PC-3 (cell line): ENCODE measurements around the gene ATF7IP2. TPM values are rescaled to one million over a fixed set of nuclear protein-coding genes. Genes with fewer than 3 reads are reported as not detected.
"Not testable (repeated sequence)": the region's sequence is repeated elsewhere in the genome, so short reads cannot be mapped to it uniquely, and the experiment has no call there.

Experiments
- ATAC-seq: fragments of 200-7000 bp; cut with Tn5 transposase; 2 replicates; pipeline ENCODE4 v1.9.1; 2020; ENCODE audit warnings: mild to moderate bottlenecking, moderate library complexity
- BruUV-seq: library from RNA; stranded (reverse); fragments of 400-500 nt; replicated peaks from 2 replicates; lab custom pipeline; 2021; lab: Mats Ljungman, UMichigan
- CTCF ChIA-PET: fragments of 300-600 bp; sonication (Branson Sonifier 250); formaldehyde crosslinking; loops from one replicate; lab custom pipeline; 2022; ENCODE audit warnings: antibody characterized with exemption; lab: Charles Lee
- POLR2A ChIA-PET: fragments of 300-600 bp; sonication (Branson Sonifier 250); formaldehyde crosslinking; loops from one replicate; lab custom pipeline; 2022; ENCODE audit warnings: antibody characterized with exemption; ENCODE audit not compliant: unreplicated experiment; lab: Charles Lee
- DNase-seq: peaks from one replicate; pipeline ENCODE4 v3.0.0-alpha.2; 2015
- H2AFZ ChIP-seq: fragments of 300-600 bp; sonication (generic); 2 replicates; pipeline ENCODE4 v1.6.0; 2016; ENCODE audit warnings: antibody characterized with exemption, low read length
- H3F3A ChIP-seq: fragments of 300-600 bp; sonication (generic); one replicate; pipeline ENCODE4 v1.6.0; 2017; ENCODE audit warnings: antibody characterized with exemption, low read length, control low read depth, mild to moderate bottlenecking; ENCODE audit not compliant: unreplicated experiment
- H3K27ac ChIP-seq: fragments of 300-600 bp; sonication (generic); 2 replicates; pipeline ENCODE4 v1.5.1; 2016; ENCODE audit warnings: mild to moderate bottlenecking, low read length
- H3K27me3 ChIP-seq: fragments of 300-600 bp; sonication (generic); 2 replicates; pipeline ENCODE4 v1.6.1; 2016; ENCODE audit warnings: low read length, mixed read lengths
- H3K36me3 ChIP-seq: fragments of 300-600 bp; sonication (generic); 2 replicates; pipeline ENCODE4 v1.6.1; 2016; ENCODE audit warnings: low read depth, mixed run types, low read length, mixed read lengths
- H3K4me1 ChIP-seq: fragments of 300-600 bp; sonication (generic); 2 replicates; pipeline ENCODE4 v1.5.1; 2016; ENCODE audit warnings: low read length; ENCODE audit not compliant: insufficient read depth
- H3K4me2 ChIP-seq: fragments of 300-600 bp; sonication (generic); 2 replicates; pipeline ENCODE4 v1.6.0; 2016; ENCODE audit warnings: low read length
- H3K4me3 ChIP-seq: fragments of 300-600 bp; sonication (generic); 2 replicates; pipeline ENCODE4 v1.5.1; 2016; ENCODE audit warnings: mild to moderate bottlenecking, low read length, mixed read lengths
- H3K79me2 ChIP-seq: fragments of 300-600 bp; sonication (generic); 2 replicates; pipeline ENCODE4 v1.6.1; 2017; ENCODE audit warnings: low read length, mixed read lengths
- H3K9ac ChIP-seq: fragments of 300-600 bp; sonication (generic); 2 replicates; pipeline ENCODE4 v1.6.0; 2016; ENCODE audit warnings: mild to moderate bottlenecking, low read length
- H3K9me2 ChIP-seq: fragments of 300-600 bp; sonication (generic); replicated peaks from 2 replicates; pipeline ENCODE4 v1.6.1; 2016; ENCODE audit warnings: mixed run types, low read length, mixed read lengths
- H3K9me3 ChIP-seq: fragments of 300-600 bp; sonication (generic); 2 replicates; pipeline ENCODE4 v1.6.1; 2016; ENCODE audit warnings: low read length, mixed read lengths
- H4K20me1 ChIP-seq: fragments of 300-600 bp; sonication (generic); 2 replicates; pipeline ENCODE4 v1.6.1; 2016; ENCODE audit warnings: low read length, mixed read lengths
- EZH2 ChIP-seq: fragments of 300-600 bp; sonication (generic); IDR thresholded peaks from one replicate; pipeline ENCODE4 v1.6.1; 2017; ENCODE audit warnings: antibody characterized with exemption, mild to moderate bottlenecking, low read length; ENCODE audit not compliant: unreplicated experiment
- EZH2phosphoT487 ChIP-seq: fragments of 300-600 bp; sonication (generic); IDR thresholded peaks from 2 replicates; pipeline ENCODE4 v1.6.1; 2018; ENCODE audit warnings: mild to moderate bottlenecking, antibody characterized with exemption, low read length, borderline replicate concordance
- intact Hi-C: fragments of 100-400 bp; cut with micrococcal nuclease; formaldehyde crosslinking; loops from 2 replicates; pipeline ENCODE4 v1.9.0; 2023
- total RNA-seq: library from RNA; depleted of rRNA; stranded (reverse); fragments of >200 nt; gene quantifications from 2 replicates; pipeline ENCODE4 v1.2.3, GENCODE V29; 2014
- TF ChIP-seq, protein P1 (sequence below): fragments of 300-600 bp; sonication (generic); conservative IDR thresholded peaks from 2 replicates; pipeline ENCODE4 v1.5.1; 2017; ENCODE audit warnings: antibody characterized with exemption, low read depth, mild to moderate bottlenecking, low read length

ATF7IP2 gene
- total RNA-seq, 1 experiment from 2014 or later: 6.2 TPM

DNA sequence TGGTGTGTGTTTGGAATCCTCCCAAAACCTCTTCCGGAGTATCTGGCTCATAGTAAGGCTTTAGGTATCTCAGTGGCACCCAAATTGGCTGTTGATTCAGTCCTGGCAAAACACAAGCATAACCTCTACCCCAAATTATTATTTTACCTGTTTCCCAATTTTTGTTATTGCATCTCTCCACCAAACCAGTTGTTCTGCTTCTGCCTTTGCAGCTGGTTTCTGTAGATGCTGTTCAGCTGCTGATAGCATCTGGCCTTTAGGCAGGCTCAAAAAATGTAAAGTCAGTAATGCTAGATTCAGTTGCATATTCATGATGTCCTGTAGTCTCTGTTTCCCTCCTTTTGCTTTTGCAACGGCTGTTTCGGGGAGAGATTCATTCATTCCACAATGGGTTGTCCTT, 33.8 kb downstream of the ATF7IP2 start:
- no peak for ATAC-seq
- CTCF ChIA-PET: no interaction called here
- no peak for DNase-seq

GRCh38 chr16:10421596-10421995, 35.7 kb downstream of the ATF7IP2 start:
- Histone ChIP-seq H4K20me1 (no peaks in the 10 kb centered on the region), H3K79me2 (no peaks in the 10 kb centered on the region), H3K27ac (no peak overlapping the region), H3K4me1 (no peaks in the 10 kb centered on the region), H3F3A (no peaks in the 10 kb centered on the region), H3K4me3 (no peak overlapping the region), H3K9ac (no peak overlapping the region), H2AFZ (no peak overlapping the region), H3K4me2 (no peak overlapping the region), H3K36me3 (no peaks in the 10 kb centered on the region; the same call in 1 of the 2 replicates), H3K27me3 (no peaks in the 10 kb centered on the region), H3K9me3 (0 out of 2 replicates have a peak, but pooled peaks cover 4% of the 10 kb centered on the region), H3K9me2 (no peaks in the 10 kb centered on the region)
- DNase-seq: no peak
- ATAC-seq: no peak
- BruUV-seq: no TSS peak
- CTCF ChIA-PET: no interaction called here
- TF ChIP-seq EZH2 (no peak), EZH2phosphoT487 (no peak)
- TF ChIP-seq, protein P1, sequence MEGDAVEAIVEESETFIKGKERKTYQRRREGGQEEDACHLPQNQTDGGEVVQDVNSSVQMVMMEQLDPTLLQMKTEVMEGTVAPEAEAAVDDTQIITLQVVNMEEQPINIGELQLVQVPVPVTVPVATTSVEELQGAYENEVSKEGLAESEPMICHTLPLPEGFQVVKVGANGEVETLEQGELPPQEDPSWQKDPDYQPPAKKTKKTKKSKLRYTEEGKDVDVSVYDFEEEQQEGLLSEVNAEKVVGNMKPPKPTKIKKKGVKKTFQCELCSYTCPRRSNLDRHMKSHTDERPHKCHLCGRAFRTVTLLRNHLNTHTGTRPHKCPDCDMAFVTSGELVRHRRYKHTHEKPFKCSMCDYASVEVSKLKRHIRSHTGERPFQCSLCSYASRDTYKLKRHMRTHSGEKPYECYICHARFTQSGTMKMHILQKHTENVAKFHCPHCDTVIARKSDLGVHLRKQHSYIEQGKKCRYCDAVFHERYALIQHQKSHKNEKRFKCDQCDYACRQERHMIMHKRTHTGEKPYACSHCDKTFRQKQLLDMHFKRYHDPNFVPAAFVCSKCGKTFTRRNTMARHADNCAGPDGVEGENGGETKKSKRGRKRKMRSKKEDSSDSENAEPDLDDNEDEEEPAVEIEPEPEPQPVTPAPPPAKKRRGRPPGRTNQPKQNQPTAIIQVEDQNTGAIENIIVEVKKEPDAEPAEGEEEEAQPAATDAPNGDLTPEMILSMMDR: no peak
- intact Hi-C loops: no loop called here
- POLR2A ChIA-PET: no interaction called here

More for the DNA sequence above, 33.8 kb downstream of the ATF7IP2 start:
- TF ChIP-seq EZH2 (no peak), EZH2phosphoT487 (no peak)
- TF ChIP-seq, protein P1: no peak
- peaks cover 6% of the 10 kb centered on the region; the same call in 1 of the 2 replicates for H3K36me3 ChIP-seq
- BruUV-seq: no TSS peak
- POLR2A ChIA-PET: no interaction called here
- H4K20me1 ChIP-seq: no peaks in the 10 kb centered on the region
- H3K4me2 ChIP-seq: no peak overlapping the region
- no peak overlapping the region for H3K27ac ChIP-seq
- H3K27me3 ChIP-seq: no peaks in the 10 kb centered on the region
- no peaks in the 10 kb centered on the region for H3K9me2 ChIP-seq
- no peaks in the 10 kb centered on the region for H3K79me2 ChIP-seq
- no peaks in the 10 kb centered on the region for H3K4me1 ChIP-seq
- no peaks in the 10 kb centered on the region for H3F3A ChIP-seq
- H3K9me3 ChIP-seq: 0 out of 2 replicates have a peak, but pooled peaks cover 4% of the 10 kb centered on the region
- no peak overlapping the region for H3K4me3 ChIP-seq
- H2AFZ ChIP-seq: no peak overlapping the region
- no peak overlapping the region for H3K9ac ChIP-seq
- intact Hi-C loops: no loop called here

DNA sequence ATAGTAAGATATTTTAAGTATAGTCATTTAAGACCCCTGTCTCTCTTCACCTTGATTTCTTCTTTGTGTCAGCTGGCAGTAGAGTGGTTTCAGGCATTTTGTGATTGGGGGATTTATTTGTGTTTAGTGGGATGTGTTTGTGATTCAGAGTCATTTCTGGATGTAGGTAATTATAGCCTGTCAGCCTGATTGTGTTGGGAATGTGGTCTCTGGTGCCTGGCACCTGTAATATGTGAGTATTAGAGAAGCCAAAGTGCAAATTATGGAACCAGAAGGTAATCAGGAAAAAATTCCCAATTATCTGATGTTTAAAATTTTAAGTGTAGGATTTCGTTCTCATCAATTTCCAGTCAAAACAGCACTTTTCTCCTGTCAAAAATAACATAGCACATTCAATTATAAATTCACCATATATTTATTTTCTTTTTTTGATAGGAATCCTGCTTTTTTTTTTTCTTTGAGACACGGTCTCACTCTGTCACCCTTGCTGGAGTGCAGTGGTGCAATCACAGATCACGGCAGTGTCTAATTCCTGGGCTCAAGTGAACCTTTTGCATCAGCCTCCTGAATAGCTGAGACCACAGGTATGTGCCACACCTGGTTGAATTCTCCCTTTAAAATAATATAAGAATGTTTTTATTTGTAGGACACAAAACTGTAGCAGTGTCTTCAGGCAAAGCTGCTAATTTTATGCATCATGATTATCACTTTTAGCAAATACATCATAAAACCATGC, 42.7 kb downstream of the ATF7IP2 start:
- intact Hi-C loops: no loop called here
- no TSS peak for BruUV-seq

DNA sequence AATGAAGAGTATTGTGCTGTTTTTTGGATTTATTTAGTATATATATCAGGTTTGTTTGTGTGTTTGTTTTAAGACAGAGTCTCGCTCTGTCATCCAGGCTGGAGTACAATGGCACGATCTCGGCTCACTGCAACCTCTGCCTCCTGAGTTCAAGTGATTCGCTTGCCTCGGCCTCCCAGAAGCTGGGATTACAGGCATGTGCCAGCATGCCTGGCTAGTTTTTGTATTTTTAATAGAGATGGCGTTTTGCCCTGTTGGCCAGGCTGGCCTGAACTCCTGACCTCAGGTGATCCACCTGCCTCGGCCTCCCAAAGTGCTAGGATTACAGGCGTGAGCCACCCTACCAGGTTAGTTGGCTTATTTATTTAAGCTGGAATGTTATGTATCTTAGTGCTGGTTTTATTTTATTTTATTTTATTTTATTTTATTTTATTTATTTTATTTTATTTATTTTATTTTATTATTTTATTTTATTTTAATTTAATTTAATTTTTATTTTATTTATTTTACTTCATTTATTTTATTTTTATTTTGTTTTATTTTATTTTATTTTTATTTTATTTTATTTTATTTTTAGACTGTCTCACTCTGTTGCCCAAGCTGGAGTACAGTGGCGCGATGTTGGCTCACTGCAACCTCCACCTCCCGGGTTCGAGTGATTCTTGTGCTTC, 43.6 kb downstream of the ATF7IP2 start:
- H3K4me3 ChIP-seq, H3K9ac ChIP-seq, intact Hi-C loops, H4K20me1 ChIP-seq, H2AFZ ChIP-seq, BruUV-seq, POLR2A ChIA-PET, H3K27me3 ChIP-seq, H3K79me2 ChIP-seq, H3K9me3 ChIP-seq, H3K4me2 ChIP-seq, H3K4me1 ChIP-seq, H3F3A ChIP-seq, DNase-seq, CTCF ChIA-PET, H3K9me2 ChIP-seq, H3K27ac ChIP-seq, ATAC-seq, H3K36me3 ChIP-seq: not testable (repeated sequence)

More for the DNA sequence above, 42.7 kb downstream of the ATF7IP2 start:
- no peak overlapping the region for H2AFZ ChIP-seq
- H3K9ac ChIP-seq: no peak overlapping the region
- no peak overlapping the region for H3K4me3 ChIP-seq
- H3K36me3 ChIP-seq: no peaks in the 10 kb centered on the region; the same call in 1 of the 2 replicates
- ChIA-PET CTCF (no interaction called here), POLR2A (no interaction called here)
- no peak for TF ChIP-seq EZH2
- no peak for TF ChIP-seq EZH2phosphoT487
- TF ChIP-seq, protein P1: no peak
- H3F3A ChIP-seq: no peaks in the 10 kb centered on the region
- DNase-seq (no peak), ATAC-seq (no peak)
- no peaks in the 10 kb centered on the region for H3K4me1 ChIP-seq
- H3K27ac ChIP-seq: no peak overlapping the region
- H3K9me3 ChIP-seq: no peaks in the 10 kb centered on the region
- H4K20me1 ChIP-seq: no peaks in the 10 kb centered on the region
- H3K27me3 ChIP-seq: no peaks in the 10 kb centered on the region
- no peaks in the 10 kb centered on the region for H3K9me2 ChIP-seq
- no peaks in the 10 kb centered on the region for H3K79me2 ChIP-seq
- H3K4me2 ChIP-seq: no peak overlapping the region
